CD14-positive monocyte (primary cell): ENCODE results near the gene GPSM3. TPM values are rescaled to one million over a fixed set of nuclear protein-coding genes. Genes with fewer than 3 reads are reported as not detected.

Experiments
- DNase-seq, 3 donors: peaks; one replicate each; pipeline ENCODE4 v3.0.0-alpha.2; 2011 to 2022
- H2AFZ ChIP-seq: 2 replicates; pipeline ENCODE4 v1.6.0; 2012; ENCODE audit warnings: mild to moderate bottlenecking, low read depth, low read length, inconsistent platforms; ENCODE audit not compliant: insufficient read depth, poor library complexity, severe bottlenecking
- H3K27ac ChIP-seq, 2 donors: 1 replicate in 1 of 2; 2 replicates in 1 of 2; pipeline ENCODE4 v1.5.1; 2012 to 2013; ENCODE audit warnings: low read length in 2 of 2, control low read depth in 1 of 2, inconsistent platforms in 1 of 2, low read depth in 1 of 2, mild to moderate bottlenecking in 1 of 2
- H3K27me3 ChIP-seq, 2 donors: one replicate each; pipeline versions ENCODE4 v1.6.0 to v1.6.1; 2011 to 2013; ENCODE audit warnings: low read length in 2 of 2; ENCODE audit not compliant: control insufficient read depth in 2 of 2, insufficient read depth in 2 of 2
- H3K36me3 ChIP-seq, 2 donors: replicated peaks in 1 of 2; 1 replicate in 1 of 2; 2 replicates in 1 of 2; pipeline versions ENCODE4 v1.5.1 to v1.6.1; 2012 to 2013; ENCODE audit warnings: low read length in 2 of 2, control low read depth in 1 of 2, inconsistent platforms in 1 of 2, mild to moderate bottlenecking in 1 of 2; ENCODE audit not compliant: insufficient read depth in 2 of 2, control insufficient read depth in 1 of 2
- H3K4me1 ChIP-seq, 2 donors: 1 replicate in 1 of 2; 2 replicates in 1 of 2; pipeline versions ENCODE4 v1.5.1 to v1.6.1; 2012 to 2013; ENCODE audit warnings: low read length in 2 of 2, control low read depth in 1 of 2, inconsistent platforms in 1 of 2, mild to moderate bottlenecking in 1 of 2, moderate library complexity in 1 of 2; ENCODE audit not compliant: insufficient read depth in 2 of 2, control insufficient read depth in 1 of 2
- H3K4me2 ChIP-seq: replicated peaks from 2 replicates; pipeline ENCODE3; 2012; ENCODE audit warnings: low read length, moderate library complexity, mild to moderate bottlenecking; ENCODE audit not compliant: poor library complexity, severe bottlenecking; ENCODE audit errors: extremely low read depth
- H3K4me3 ChIP-seq, 3 experiments: fragments of 200-600 bp in 1 of 3; sonication (generic) in 1 of 3; replicated peaks in 1 of 3; 1 replicate in 2 of 3; 2 replicates in 1 of 3; pipeline ENCODE4 v1.5.1; 2011 to 2013; ENCODE audit warnings: low read length in 3 of 3, mild to moderate bottlenecking in 3 of 3, control low read depth in 2 of 3, low read depth in 2 of 3, inconsistent platforms in 1 of 3, moderate library complexity in 1 of 3
- H3K79me2 ChIP-seq: 2 replicates; pipeline ENCODE4 v1.6.0; 2012; ENCODE audit warnings: mild to moderate bottlenecking, control low read depth, inconsistent platforms, low read length, moderate library complexity; ENCODE audit not compliant: insufficient read depth
- H3K9ac ChIP-seq: 2 replicates; pipeline ENCODE4 v1.6.0; 2017; ENCODE audit warnings: low read length, mild to moderate bottlenecking; ENCODE audit not compliant: insufficient read depth, poor library complexity, severe bottlenecking
- H3K9me3 ChIP-seq, 2 donors: replicated peaks in 1 of 2; 1 replicate in 1 of 2; 2 replicates in 1 of 2; pipeline versions ENCODE4 v1.5.1 to v1.6.1; 2012 to 2013; ENCODE audit warnings: low read length in 2 of 2, control low read depth in 1 of 2; ENCODE audit not compliant: control insufficient read depth in 1 of 2, insufficient read depth in 1 of 2
- H4K20me1 ChIP-seq: 2 replicates; pipeline ENCODE4 v1.6.0; 2012; ENCODE audit warnings: mild to moderate bottlenecking, low read length, control low read depth, moderate library complexity; ENCODE audit not compliant: insufficient read depth
- H3K27ac Mint-ChIP-seq, 7 donors: one replicate each; pipeline ENCODE4 v1.8.0; 2020; ENCODE audit warnings: mild to moderate bottlenecking in 7 of 7, mixed read lengths in 7 of 7, moderate library complexity in 6 of 7, inconsistent platforms in 2 of 7
- H3K27me3 Mint-ChIP-seq, 3 donors: one replicate each; pipeline ENCODE4 v1.8.0; 2021 to 2022; ENCODE audit warnings: low read depth in 3 of 3, mild to moderate bottlenecking in 3 of 3, mixed read lengths in 3 of 3, moderate library complexity in 3 of 3, inconsistent platforms in 1 of 3
- H3K36me3 Mint-ChIP-seq, 2 donors: one replicate each; pipeline ENCODE4 v1.8.0; 2020; ENCODE audit warnings: mixed read lengths in 2 of 2, inconsistent platforms in 1 of 2, mild to moderate bottlenecking in 1 of 2
- H3K4me1 Mint-ChIP-seq: one replicate; pipeline ENCODE4 v1.8.0; 2020; ENCODE audit warnings: mild to moderate bottlenecking, mixed read lengths
- H3K4me3 Mint-ChIP-seq, 2 donors: one replicate each; pipeline ENCODE4 v1.8.0; 2020; ENCODE audit warnings: mild to moderate bottlenecking in 2 of 2, mixed read lengths in 2 of 2, moderate library complexity in 1 of 2
- H3K9me3 Mint-ChIP-seq, 7 donors: one replicate each; pipeline ENCODE4 v1.8.0; 2020 to 2022; ENCODE audit warnings: mixed read lengths in 7 of 7, mild to moderate bottlenecking in 6 of 7, moderate library complexity in 6 of 7, inconsistent platforms in 2 of 7
- WGBS: methylation state at CpG from one replicate; pipeline ENCODE4 v1.1.5; 2013; ENCODE audit warnings: missing lambda C conversion rate; ENCODE audit not compliant: insufficient coverage; 5-methylcytosine and 5-hydroxymethylcytosine counted together
- intact Hi-C, 2 donors: fragments of 100-400 bp; cut with micrococcal nuclease; formaldehyde crosslinking; loops; one replicate each; pipeline versions ENCODE4 v1.15.0 to v1.15.1; 2023
- polyA plus RNA-seq, 3 donors: library from polyadenylated mRNA; depleted of rRNA in 1 of 3; unstranded in 2 of 3; stranded (reverse) in 1 of 3; fragments of 300-500 nt in 2 of 3; fragments of >200 nt in 1 of 3; fragmentation: Illumina TruSeq in 2 of 3; gene quantifications; 1 replicate in 2 of 3; 2 replicates in 1 of 3; pipeline ENCODE4 v1.2.3, GENCODE V29; 2012 to 2021
- TF ChIP-seq, protein P1 (sequence below): fragments of 200-600 bp; IDR thresholded peaks from one replicate; pipeline ENCODE4 v1.8.0; 2022; ENCODE audit warnings: antibody characterized with exemption, mild to moderate bottlenecking

Gene GPSM3
- polyA plus RNA-seq, 3 donors: 86.1 to 340 (median 101) TPM

DNA sequence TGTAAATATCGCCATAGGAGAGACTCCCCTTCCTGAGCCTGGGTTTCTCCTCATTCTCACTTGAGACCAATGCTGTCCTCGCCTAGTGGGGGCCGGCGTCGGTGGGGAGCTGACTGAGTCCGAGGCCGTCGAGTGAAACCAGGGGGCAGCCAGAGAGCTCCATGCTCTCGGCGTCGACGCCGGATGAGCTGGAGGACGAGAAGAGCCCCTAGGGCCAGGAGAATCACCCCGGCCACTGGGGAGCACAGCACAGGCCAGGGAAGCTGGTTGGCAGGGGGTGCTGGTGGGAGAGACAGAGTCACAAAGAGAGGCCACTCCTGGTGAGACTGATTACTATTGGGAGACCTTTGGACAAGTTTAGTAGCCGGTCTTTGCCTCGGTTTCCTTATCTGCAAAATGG lies 6.4 kb upstream of the GPSM3 start:
- Histone ChIP-seq H2AFZ (no peak overlapping the region), H3K79me2 (peaks cover 10% of the 10 kb centered on the region), H3K27ac (no peak overlapping the region), H3K4me2 (no peak overlapping the region), H3K9ac (no peak overlapping the region), H3K27me3 (no peaks in the 10 kb centered on the region), H3K4me3 (no peak overlapping the region), H3K36me3 (no peaks in the 10 kb centered on the region), H3K4me1 (peaks cover 30 to 35% of the 10 kb centered on the region in 2 donors), H3K9me3 (no peaks in the 10 kb centered on the region), H4K20me1 (no peaks in the 10 kb centered on the region)
- H3K9me3 Mint-ChIP-seq: peaks cover 0 to 3% (median 0%) of the 10 kb centered on the region in 7 donors
- TF ChIP-seq, protein P1, sequence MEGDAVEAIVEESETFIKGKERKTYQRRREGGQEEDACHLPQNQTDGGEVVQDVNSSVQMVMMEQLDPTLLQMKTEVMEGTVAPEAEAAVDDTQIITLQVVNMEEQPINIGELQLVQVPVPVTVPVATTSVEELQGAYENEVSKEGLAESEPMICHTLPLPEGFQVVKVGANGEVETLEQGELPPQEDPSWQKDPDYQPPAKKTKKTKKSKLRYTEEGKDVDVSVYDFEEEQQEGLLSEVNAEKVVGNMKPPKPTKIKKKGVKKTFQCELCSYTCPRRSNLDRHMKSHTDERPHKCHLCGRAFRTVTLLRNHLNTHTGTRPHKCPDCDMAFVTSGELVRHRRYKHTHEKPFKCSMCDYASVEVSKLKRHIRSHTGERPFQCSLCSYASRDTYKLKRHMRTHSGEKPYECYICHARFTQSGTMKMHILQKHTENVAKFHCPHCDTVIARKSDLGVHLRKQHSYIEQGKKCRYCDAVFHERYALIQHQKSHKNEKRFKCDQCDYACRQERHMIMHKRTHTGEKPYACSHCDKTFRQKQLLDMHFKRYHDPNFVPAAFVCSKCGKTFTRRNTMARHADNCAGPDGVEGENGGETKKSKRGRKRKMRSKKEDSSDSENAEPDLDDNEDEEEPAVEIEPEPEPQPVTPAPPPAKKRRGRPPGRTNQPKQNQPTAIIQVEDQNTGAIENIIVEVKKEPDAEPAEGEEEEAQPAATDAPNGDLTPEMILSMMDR: no peak
- DNase-seq: no peak
- peaks cover 1 to 17% (median 3%) of the 10 kb centered on the region in 3 donors for H3K27me3 Mint-ChIP-seq
- no peaks in the 10 kb centered on the region for H3K36me3 Mint-ChIP-seq
- intact Hi-C loops: loop anchor here in 1 of 2 donors (5.0 kb wide), 1 partner anchor 82 kb away; no protein-coding TSS in a partner anchor
- WGBS: 93% methylated on average over 13 of the region's 17 CpGs
- peaks cover 32% of the 10 kb centered on the region for H3K4me1 Mint-ChIP-seq
- peak overlapping the region in 2 of 7 donors; percentile 69 to 78 for H3K27ac Mint-ChIP-seq
- H3K4me3 Mint-ChIP-seq: no peak overlapping the region

DNA sequence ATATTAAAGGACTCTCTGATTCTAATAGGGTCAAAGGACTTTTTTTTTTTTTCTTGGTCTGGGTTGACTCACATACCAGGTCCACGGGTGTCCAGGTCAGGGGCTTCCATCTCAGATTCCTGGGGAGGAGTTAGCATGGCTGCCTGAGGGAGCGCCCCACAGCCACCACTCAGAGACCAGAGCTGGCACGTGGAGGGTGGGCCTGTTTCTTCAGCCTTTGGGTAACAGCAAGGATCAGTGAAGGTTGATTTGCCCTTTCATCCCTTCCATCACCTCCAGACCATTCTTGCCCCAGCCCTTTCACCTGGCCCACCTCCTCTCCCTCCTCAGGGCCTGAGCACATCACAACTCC lies 5.9 kb upstream of the GPSM3 start:
- H3K4me2 ChIP-seq: no peak overlapping the region
- no peak for DNase-seq
- no peaks in the 10 kb centered on the region for H4K20me1 ChIP-seq
- WGBS: no CpG with 5 or more reads among the region's 3 CpGs
- H3K9me3 ChIP-seq: no peaks in the 10 kb centered on the region
- H3K36me3 ChIP-seq: no peaks in the 10 kb centered on the region
- H3K79me2 ChIP-seq: peaks cover 15% of the 10 kb centered on the region
- Mint-ChIP-seq H3K27ac (peak overlapping the region in 5 of 7 donors; percentile 40 to 100 (median 100)), H3K4me1 (peaks cover 37% of the 10 kb centered on the region), H3K36me3 (no peaks in the 10 kb centered on the region), H3K4me3 (no peak overlapping the region), H3K9me3 (peaks cover 0 to 3% (median 0%) of the 10 kb centered on the region in 7 donors), H3K27me3 (peaks cover 0 to 15% (median 2%) of the 10 kb centered on the region in 3 donors)
- no peak overlapping the region for H3K4me3 ChIP-seq
- H3K27me3 ChIP-seq: no peaks in the 10 kb centered on the region
- TF ChIP-seq, protein P1: no peak
- peaks cover 35 to 40% of the 10 kb centered on the region in 2 donors for H3K4me1 ChIP-seq
- H3K9ac ChIP-seq: no peak overlapping the region
- intact Hi-C loops: loop anchor here in 1 of 2 donors (5.0 kb wide), 1 partner anchor 81 kb away; no protein-coding TSS in a partner anchor
- H3K27ac ChIP-seq: no peak overlapping the region
- H2AFZ ChIP-seq: no peak overlapping the region
